Mesenchymal stem cell (in vitro differentiated cells and primary cell): Measurements from ENCODE around the gene SMYD2.

Experiments
- DNase-seq: peaks from one replicate; pipeline ENCODE4 v3.0.0-alpha.2; 2013
- H2AFZ ChIP-seq: one replicate; pipeline ENCODE4 v1.6.1; 2013; ENCODE audit warnings: low read depth, mild to moderate bottlenecking, control low read depth, inconsistent platforms, low read length, moderate library complexity
- H2AK5ac ChIP-seq: 2 replicates; pipeline ENCODE4 v1.6.1; 2013; ENCODE audit warnings: low read length, moderate library complexity, mild to moderate bottlenecking, inconsistent platforms; ENCODE audit not compliant: severe bottlenecking
- H2BK120ac ChIP-seq: one replicate; pipeline ENCODE4 v1.6.1; 2013; ENCODE audit warnings: low read depth, mild to moderate bottlenecking, inconsistent platforms, low read length, moderate library complexity
- H2BK12ac ChIP-seq, 2 experiments: one replicate each; pipeline ENCODE4 v1.6.1; 2013; ENCODE audit warnings: inconsistent platforms in 2 of 2, low read length in 2 of 2, mild to moderate bottlenecking in 2 of 2, moderate library complexity in 2 of 2, control low read depth in 1 of 2
- H2BK15ac ChIP-seq: one replicate; pipeline ENCODE4 v1.6.1; 2013; ENCODE audit warnings: mild to moderate bottlenecking, low read depth, inconsistent platforms; ENCODE audit not compliant: poor library complexity, severe bottlenecking
- H2BK5ac ChIP-seq: 2 replicates; pipeline ENCODE4 v1.6.1; 2013; ENCODE audit warnings: low read depth, mild to moderate bottlenecking, low read length, control low read depth, inconsistent platforms; ENCODE audit not compliant: poor library complexity, severe bottlenecking
- H3K14ac ChIP-seq, 2 experiments: one replicate each; pipeline ENCODE4 v1.6.1; 2013; ENCODE audit warnings: inconsistent platforms in 2 of 2, low read length in 2 of 2, control low read depth in 1 of 2, mild to moderate bottlenecking in 1 of 2, moderate library complexity in 1 of 2
- H3K18ac ChIP-seq, 2 experiments: one replicate each; pipeline ENCODE4 v1.6.1; 2013; ENCODE audit warnings: inconsistent platforms in 2 of 2, low read length in 2 of 2, control low read depth in 1 of 2, low read depth in 1 of 2, mild to moderate bottlenecking in 1 of 2
- H3K23ac ChIP-seq, 2 experiments: one replicate each; pipeline ENCODE4 v1.6.1; 2013; ENCODE audit warnings: inconsistent platforms in 2 of 2, low read length in 2 of 2, mild to moderate bottlenecking in 2 of 2, moderate library complexity in 2 of 2, control low read depth in 1 of 2
- H3K27ac ChIP-seq: 2 replicates; pipeline ENCODE4 v1.5.1; 2013; ENCODE audit warnings: mild to moderate bottlenecking, moderate library complexity, low read length, control low read depth, inconsistent platforms; ENCODE audit not compliant: poor library complexity, severe bottlenecking
- H3K27me3 ChIP-seq, 2 experiments: 2 replicates each; pipeline versions ENCODE4 v1.6.1 to v1.7.0; 2013; ENCODE audit warnings: low read length in 2 of 2, mild to moderate bottlenecking in 2 of 2, moderate library complexity in 2 of 2, control low read depth in 1 of 2, inconsistent platforms in 1 of 2; ENCODE audit not compliant: control insufficient read depth in 1 of 2, insufficient read depth in 1 of 2
- H3K36me3 ChIP-seq, 2 experiments: 2 replicates each; pipeline versions ENCODE4 v1.6.1 to v1.7.0; 2013; ENCODE audit warnings: low read length in 2 of 2, control low read depth in 1 of 2, inconsistent platforms in 1 of 2, low read depth in 1 of 2, mild to moderate bottlenecking in 1 of 2; ENCODE audit not compliant: insufficient read depth in 2 of 2, control insufficient read depth in 1 of 2
- H3K4ac ChIP-seq, 2 experiments: one replicate each; pipeline ENCODE4 v1.6.1; 2013; ENCODE audit warnings: inconsistent platforms in 2 of 2, low read length in 2 of 2, mild to moderate bottlenecking in 2 of 2, moderate library complexity in 2 of 2, control low read depth in 1 of 2, low read depth in 1 of 2
- H3K4me1 ChIP-seq: 2 replicates; pipeline ENCODE4 v1.6.1; 2013; ENCODE audit warnings: low read depth, low read length, control low read depth; ENCODE audit not compliant: control insufficient read depth, insufficient read depth
- H3K4me2 ChIP-seq: 2 replicates; pipeline ENCODE4 v1.6.1; 2013; ENCODE audit warnings: low read length, mild to moderate bottlenecking, inconsistent platforms; ENCODE audit not compliant: poor library complexity, severe bottlenecking
- H3K4me3 ChIP-seq, 2 experiments: 2 replicates each; pipeline versions ENCODE4 v1.5.1 to v1.7.0; 2013; ENCODE audit warnings: low read length in 2 of 2, mild to moderate bottlenecking in 2 of 2, control low read depth in 1 of 2, low read depth in 1 of 2; ENCODE audit not compliant: insufficient read depth in 1 of 2
- H3K79me1 ChIP-seq: replicated peaks from 2 replicates; pipeline ENCODE4 v1.6.1; 2013; ENCODE audit warnings: mild to moderate bottlenecking, control low read depth, low read length, inconsistent platforms; ENCODE audit not compliant: poor library complexity, severe bottlenecking
- H3K9ac ChIP-seq: 2 replicates; pipeline ENCODE4 v1.7.0; 2013; ENCODE audit warnings: mild to moderate bottlenecking, low read length, moderate library complexity
- H3K9me3 ChIP-seq: 2 replicates; pipeline ENCODE4 v1.7.0; 2013; ENCODE audit warnings: mild to moderate bottlenecking, low read length; ENCODE audit not compliant: control insufficient read depth
- H4K8ac ChIP-seq: one replicate; pipeline ENCODE4 v1.6.1; 2013; ENCODE audit warnings: inconsistent platforms, mild to moderate bottlenecking, low read length, moderate library complexity
- H4K91ac ChIP-seq: one replicate; pipeline ENCODE4 v1.6.1; 2013; ENCODE audit warnings: mild to moderate bottlenecking, low read length, inconsistent platforms
- WGBS: methylation state at CpG from one replicate; pipeline ENCODE4 v1.1.7; 2013; ENCODE audit warnings: mixed read lengths; 5-methylcytosine and 5-hydroxymethylcytosine counted together

Gene SMYD2

GRCh38 chr1:214264196-214264595 lies 16.8 kb upstream of the SMYD2 start:
- no peak overlapping the region for H2BK120ac ChIP-seq
- H3K79me1 ChIP-seq, result no peaks in the 10 kb centered on the region
- H3K36me3 ChIP-seq, result no peaks in the 10 kb centered on the region
- DNase-seq, result no peak
- H2BK12ac ChIP-seq, result no peak overlapping the region
- H2BK15ac ChIP-seq, result no peak overlapping the region
- no peak overlapping the region for H3K4me3 ChIP-seq
- H2AFZ ChIP-seq, result no peak overlapping the region
- no peak overlapping the region for H3K18ac ChIP-seq
- H4K91ac ChIP-seq, result no peak overlapping the region
- WGBS, result 84% methylated on average over 3 of the region's 4 CpGs
- no peak overlapping the region for H3K4ac ChIP-seq
- H3K9me3 ChIP-seq, result no peaks in the 10 kb centered on the region
- no peak overlapping the region for H2BK5ac ChIP-seq
- no peak overlapping the region for H3K14ac ChIP-seq
- H2AK5ac ChIP-seq, result no peak overlapping the region
- no peak overlapping the region for H3K9ac ChIP-seq
- no peak overlapping the region for H3K4me2 ChIP-seq
- no peak overlapping the region for H3K23ac ChIP-seq
- no peak overlapping the region for H4K8ac ChIP-seq
- no peak overlapping the region for H3K27ac ChIP-seq
- peaks cover 6% of the 10 kb centered on the region for H3K4me1 ChIP-seq
- no peaks in the 10 kb centered on the region for H3K27me3 ChIP-seq

- no peak overlapping the region for H3K18ac ChIP-seq
- H2BK15ac ChIP-seq, result no peak overlapping the region
- no peak overlapping the region for H2AFZ ChIP-seq
- H3K4me1 ChIP-seq, result peaks cover 6% of the 10 kb centered on the region
- no peak overlapping the region for H2AK5ac ChIP-seq
- no peak overlapping the region for H3K4ac ChIP-seq
- no peak overlapping the region for H3K4me2 ChIP-seq
- no peak overlapping the region for H3K14ac ChIP-seq
- H2BK12ac ChIP-seq, result no peak overlapping the region
- no peak for DNase-seq
- no peaks in the 10 kb centered on the region for H3K9me3 ChIP-seq
- H3K79me1 ChIP-seq, result no peaks in the 10 kb centered on the region
- H3K27me3 ChIP-seq, result no peaks in the 10 kb centered on the region
- no peak overlapping the region for H4K8ac ChIP-seq
- H3K27ac ChIP-seq, result no peak overlapping the region
- no peaks in the 10 kb centered on the region for H3K36me3 ChIP-seq
- no peak overlapping the region for H3K4me3 ChIP-seq
- H2BK120ac ChIP-seq, result no peak overlapping the region
- whole genome bisulfite sequencing, result no CpG with 5 or more reads among the region's 3 CpGs
- no peak overlapping the region for H3K23ac ChIP-seq
- H4K91ac ChIP-seq, result no peak overlapping the region
- H3K9ac ChIP-seq, result no peak overlapping the region
- H2BK5ac ChIP-seq, result no peak overlapping the region
These were observed 16.0 kb upstream of the SMYD2 start for GRCh38 chr1:214264976-214265375.

- Histone ChIP-seq H2BK120ac (no peak overlapping the region), H3K4ac (no peak overlapping the region), H3K27ac (no peak overlapping the region), H2BK15ac (no peak overlapping the region), H3K14ac (no peak overlapping the region), H3K4me1 (no peaks in the 10 kb centered on the region), H2AFZ (no peak overlapping the region), H3K36me3 (no peaks in the 10 kb centered on the region), H3K23ac (no peak overlapping the region), H2BK12ac (no peak overlapping the region), H2AK5ac (no peak overlapping the region), H3K9ac (peak overlapping the region; percentile 29), H3K79me1 (no peaks in the 10 kb centered on the region), H3K4me3 (no peak overlapping the region), H3K18ac (no peak overlapping the region), H3K9me3 (no peaks in the 10 kb centered on the region), H3K27me3 (no peaks in the 10 kb centered on the region), H4K91ac (no peak overlapping the region), H3K4me2 (no peak overlapping the region), H4K8ac (no peak overlapping the region), H2BK5ac (no peak overlapping the region)
- 90% methylated on average over 2 of the region's 2 CpGs for WGBS
- no peak for DNase-seq
These were observed 10.8 kb upstream of the SMYD2 start for GRCh38 chr1:214270097-214270650.

- Histone ChIP-seq H2AFZ (no peak overlapping the region), H3K18ac (no peak overlapping the region), H4K8ac (no peak overlapping the region), H3K4me2 (no peak overlapping the region), H2AK5ac (no peak overlapping the region), H2BK12ac (no peak overlapping the region), H3K4ac (no peak overlapping the region), H2BK120ac (no peak overlapping the region), H3K4me3 (no peak overlapping the region), H3K36me3 (no peaks in the 10 kb centered on the region), H3K27ac (no peak overlapping the region), H2BK15ac (no peak overlapping the region), H3K79me1 (no peaks in the 10 kb centered on the region), H3K9ac (peak overlapping the region; percentile 49), H3K14ac (no peak overlapping the region), H3K27me3 (no peaks in the 10 kb centered on the region), H3K4me1 (no peaks in the 10 kb centered on the region), H3K23ac (no peak overlapping the region), H2BK5ac (no peak overlapping the region), H4K91ac (no peak overlapping the region), H3K9me3 (no peaks in the 10 kb centered on the region)
- WGBS, result 83% methylated on average over 1 of the region's 3 CpGs
- no peak for DNase-seq
These were observed 9.6 kb upstream of the SMYD2 start for GRCh38 chr1:214271174-214271858.
